GM23338 (cell line): ENCODE measurements around the gene MLPH. TPM values are rescaled to one million over a fixed set of nuclear protein-coding genes. Genes with fewer than 3 reads are reported as not detected.

ENCODE experiments used
- ATAC-seq: fragments of 200-7000 bp; cut with Tn5 transposase; 3 replicates; pipeline ENCODE4 v1.9.1; 2020
- DNase-seq: peaks from one replicate; pipeline ENCODE4 v3.0.0-alpha.2; 2015; ENCODE audit warnings: low spot score
- H2AFZ ChIP-seq: fragments of 200-600 bp; sonication (generic); 2 replicates; pipeline ENCODE4 v1.8.0; 2016; ENCODE audit warnings: antibody characterized with exemption, mild to moderate bottlenecking, moderate library complexity
- H3F3A ChIP-seq: fragments of 200-600 bp; sonication (generic); replicated peaks from 2 replicates; pipeline ENCODE4 v1.8.0; 2017; ENCODE audit warnings: antibody characterized with exemption, mixed run types, low read depth
- H3K27ac ChIP-seq: fragments of 200-600 bp; sonication (generic); 2 replicates; pipeline ENCODE4 v1.6.1; 2016; ENCODE audit warnings: low read depth
- H3K27me3 ChIP-seq: fragments of 200-600 bp; sonication (generic); 2 replicates; pipeline ENCODE4 v1.8.0; 2016; ENCODE audit warnings: mild to moderate bottlenecking, mixed run types, moderate library complexity; ENCODE audit not compliant: insufficient read depth
- H3K36me3 ChIP-seq: fragments of 200-600 bp; sonication (generic); 2 replicates; pipeline ENCODE4 v1.8.0; 2016; ENCODE audit warnings: mild to moderate bottlenecking; ENCODE audit not compliant: insufficient read depth
- H3K4me1 ChIP-seq: fragments of 200-600 bp; sonication (generic); 2 replicates; pipeline ENCODE4 v1.8.0; 2016; ENCODE audit warnings: mild to moderate bottlenecking, moderate library complexity; ENCODE audit not compliant: insufficient read depth
- H3K4me2 ChIP-seq: fragments of 200-600 bp; sonication (generic); 2 replicates; pipeline ENCODE4 v1.7.1; 2017; ENCODE audit warnings: mixed run types
- H3K4me3 ChIP-seq: fragments of 200-600 bp; sonication (generic); 2 replicates; pipeline ENCODE4 v1.6.1; 2016; ENCODE audit warnings: mixed run types
- H3K79me2 ChIP-seq: fragments of 200-600 bp; sonication (generic); replicated peaks from 2 replicates; pipeline ENCODE4 v1.8.0; 2017; ENCODE audit warnings: mild to moderate bottlenecking; ENCODE audit not compliant: insufficient read depth
- H3K9me2 ChIP-seq: fragments of 200-600 bp; sonication (generic); 2 replicates; pipeline ENCODE4 v1.8.0; 2017; ENCODE audit not compliant: insufficient read depth
- H4K20me1 ChIP-seq: fragments of 200-600 bp; sonication (generic); replicated peaks from 2 replicates; pipeline ENCODE4 v1.8.0; 2017; ENCODE audit warnings: mild to moderate bottlenecking; ENCODE audit not compliant: insufficient read depth
- H3K27ac Mint-ChIP-seq: 2 replicates; pipeline ENCODE4 v1.8.0; 2020; ENCODE audit warnings: inconsistent platforms, mild to moderate bottlenecking, moderate library complexity, mixed read lengths
- H3K27me3 Mint-ChIP-seq: 3 replicates; pipeline ENCODE4 v1.8.0; 2022; ENCODE audit warnings: low read depth, mild to moderate bottlenecking, moderate library complexity, mixed read lengths, inconsistent platforms; ENCODE audit not compliant: insufficient read depth, poor library complexity
- H3K36me3 Mint-ChIP-seq: 3 replicates; pipeline ENCODE4 v1.8.0; 2021; ENCODE audit warnings: low read depth, mild to moderate bottlenecking, inconsistent platforms, moderate library complexity, mixed read lengths
- H3K4me1 Mint-ChIP-seq: 3 replicates; pipeline ENCODE4 v1.8.0; 2020; ENCODE audit warnings: mild to moderate bottlenecking, inconsistent platforms, mixed read lengths
- H3K4me3 Mint-ChIP-seq: 3 replicates; pipeline ENCODE4 v1.8.0; 2021; ENCODE audit warnings: moderate library complexity, mild to moderate bottlenecking, inconsistent platforms, mixed read lengths
- H3K9me3 Mint-ChIP-seq: 3 replicates; pipeline ENCODE4 v1.8.0; 2020; ENCODE audit warnings: moderate library complexity, mild to moderate bottlenecking, inconsistent platforms, mixed read lengths
- CREB1 ChIP-seq: fragments of 250-450 bp; sonication (Bioruptor Pico); IDR thresholded peaks from 2 replicates; pipeline ENCODE4 v1.5.0; 2020; ENCODE audit warnings: low read depth, mild to moderate bottlenecking, moderate library complexity
- CTCF ChIP-seq, 2 experiments: fragments of 200-600 bp in 1 of 2; sonication (generic) in 1 of 2; conservative IDR thresholded peaks; 2 replicates each; pipeline versions ENCODE4 v1.5.1 to v1.6.1; 2016 to 2017; ENCODE audit warnings: antibody characterized with exemption in 2 of 2, low read depth in 2 of 2, mild to moderate bottlenecking in 2 of 2, moderate library complexity in 1 of 2
- EZH2 ChIP-seq: fragments of 200-600 bp; sonication (generic); IDR thresholded peaks from one replicate; pipeline ENCODE4 v1.8.0; 2017; ENCODE audit warnings: antibody characterized with exemption, mild to moderate bottlenecking, low read depth; ENCODE audit not compliant: unreplicated experiment
- EZH2phosphoT487 ChIP-seq: fragments of 200-600 bp; sonication (generic); IDR thresholded peaks from one replicate; pipeline ENCODE4 v1.8.1; 2018; ENCODE audit warnings: antibody characterized with exemption; ENCODE audit not compliant: unreplicated experiment
- NANOG ChIP-seq: IDR thresholded peaks from 2 replicates; pipeline ENCODE4 v1.6.1; 2016; ENCODE audit warnings: antibody characterized with exemption, borderline replicate concordance
- STAT1 ChIP-seq: IDR thresholded peaks from one replicate; pipeline ENCODE4 v1.6.1; 2016; ENCODE audit warnings: antibody characterized with exemption; ENCODE audit not compliant: unreplicated experiment
- ZNF114 ChIP-seq: fragments of 250-450 bp; sonication (Bioruptor Pico); IDR thresholded peaks from 2 replicates; pipeline ENCODE4 v1.5.0; 2020; ENCODE audit warnings: mild to moderate bottlenecking, moderate library complexity
- ZNF331 ChIP-seq: fragments of 250-450 bp; sonication (Bioruptor Pico); IDR thresholded peaks from 2 replicates; pipeline ENCODE4 v1.5.0; 2020; ENCODE audit warnings: low read depth, mild to moderate bottlenecking, moderate library complexity
- ZNF462 ChIP-seq: fragments of 250-450 bp; sonication (Bioruptor Pico); IDR thresholded peaks from 2 replicates; pipeline ENCODE4 v1.5.0; 2020; ENCODE audit warnings: mild to moderate bottlenecking, moderate library complexity
- polyA plus RNA-seq: library from polyadenylated mRNA; unstranded; fragments of >200 nt; fragmentation: Nextera tagmentation; extraction: Ambion mirVana; gene quantifications from 2 replicates; pipeline ENCODE4 v1.2.1, GENCODE V29; 2016
- total RNA-seq: library from RNA; depleted of rRNA; stranded (reverse); fragments of >200 nt; shearing (Covaris generic); gene quantifications from 2 replicates; pipeline ENCODE4 v1.2.3, GENCODE V29; 2014
- TF ChIP-seq, protein P1 (sequence below): IDR thresholded peaks from one replicate; pipeline ENCODE4 v1.6.1; 2018; ENCODE audit warnings: antibody characterized with exemption; ENCODE audit not compliant: unreplicated experiment
- TF ChIP-seq, protein P2 (sequence below): IDR thresholded peaks from 2 replicates; pipeline ENCODE4 v1.6.1; 2016; ENCODE audit warnings: antibody characterized with exemption

MLPH gene
- total and polyA plus RNA-seq, 2 experiments from 2014 or later, result 13.6 to 16.5 TPM

DNA sequence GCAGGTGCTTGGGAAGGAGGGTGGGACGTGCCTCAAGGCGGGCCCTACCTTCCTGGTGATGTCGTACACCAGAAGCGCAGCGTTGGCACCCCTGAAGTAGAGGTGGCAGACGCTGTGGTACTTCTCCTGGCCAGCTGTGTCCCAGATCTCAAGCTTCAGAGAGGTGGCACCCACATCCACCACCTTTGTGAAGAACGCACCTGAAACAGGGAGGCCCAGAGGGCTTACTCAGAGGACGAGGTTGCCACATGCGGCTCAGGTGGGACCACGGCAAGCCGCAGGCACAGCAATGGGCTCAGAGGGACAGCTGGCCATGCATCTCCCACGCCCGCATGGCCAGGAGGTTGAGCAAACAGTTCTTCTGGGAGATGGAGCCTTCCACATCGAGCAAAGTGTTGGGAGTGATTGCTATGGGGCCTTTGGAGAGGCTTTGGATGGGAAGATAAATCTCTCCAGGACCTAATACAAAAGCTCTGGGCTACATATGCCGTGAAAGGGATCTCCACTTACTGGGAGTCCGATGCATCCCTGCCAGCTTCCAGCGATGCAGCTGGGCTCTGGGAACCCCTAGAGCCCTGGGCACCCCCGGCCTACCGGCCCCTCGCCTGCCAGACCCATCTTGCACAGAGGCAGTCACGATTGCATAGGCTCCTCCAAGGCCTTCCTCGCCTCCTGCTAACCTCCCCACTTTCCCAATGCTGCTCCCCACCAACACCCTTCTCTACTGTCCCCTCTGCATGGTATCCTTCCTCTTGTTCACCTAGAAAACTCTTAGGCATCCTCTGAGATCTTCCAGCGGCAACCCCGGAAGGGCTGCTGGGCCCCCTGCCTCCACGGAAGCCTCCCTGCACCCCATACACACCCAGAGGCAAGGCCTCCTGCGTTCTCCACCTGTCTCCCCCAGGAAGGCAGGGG lies 91.2 kb downstream of the MLPH start:
- Histone ChIP-seq H3K36me3 (no peaks in the 10 kb centered on the region), H3K79me2 (no peaks in the 10 kb centered on the region), H4K20me1 (no peaks in the 10 kb centered on the region), H3K27me3 (no peaks in the 10 kb centered on the region), H3K4me1 (no peaks in the 10 kb centered on the region), H3F3A (no peaks in the 10 kb centered on the region), H3K27ac (no peak overlapping the region), H3K4me3 (no peak overlapping the region), H3K4me2 (no peak overlapping the region), H2AFZ (no peak overlapping the region), H3K9me2 (no peaks in the 10 kb centered on the region)
- Mint-ChIP-seq H3K9me3 (0 out of 3 replicates have a peak, but pooled peaks cover 4% of the 10 kb centered on the region), H3K27ac (no peak overlapping the region), H3K27me3 (peaks cover 3% of the 10 kb centered on the region), H3K36me3 (peaks cover 21% of the 10 kb centered on the region; the same call in 2 of the 3 replicates), H3K4me1 (peaks cover 14% of the 10 kb centered on the region), H3K4me3 (no peak overlapping the region)
- TF ChIP-seq EZH2 (no peak), ZNF331 (CRISPR knock-in tag) (no peak), CREB1 (no peak), CTCF (conservative IDR thresholded peaks at IDR 0.05; ENCODE audit: low read depth in 2 of 2) (no peak), ZNF114 (CRISPR knock-in tag) (no peak), EZH2phosphoT487 (no peak), ZNF462 (no peak), NANOG (no peak), STAT1 (no peak)
- TF ChIP-seq, protein P1, sequence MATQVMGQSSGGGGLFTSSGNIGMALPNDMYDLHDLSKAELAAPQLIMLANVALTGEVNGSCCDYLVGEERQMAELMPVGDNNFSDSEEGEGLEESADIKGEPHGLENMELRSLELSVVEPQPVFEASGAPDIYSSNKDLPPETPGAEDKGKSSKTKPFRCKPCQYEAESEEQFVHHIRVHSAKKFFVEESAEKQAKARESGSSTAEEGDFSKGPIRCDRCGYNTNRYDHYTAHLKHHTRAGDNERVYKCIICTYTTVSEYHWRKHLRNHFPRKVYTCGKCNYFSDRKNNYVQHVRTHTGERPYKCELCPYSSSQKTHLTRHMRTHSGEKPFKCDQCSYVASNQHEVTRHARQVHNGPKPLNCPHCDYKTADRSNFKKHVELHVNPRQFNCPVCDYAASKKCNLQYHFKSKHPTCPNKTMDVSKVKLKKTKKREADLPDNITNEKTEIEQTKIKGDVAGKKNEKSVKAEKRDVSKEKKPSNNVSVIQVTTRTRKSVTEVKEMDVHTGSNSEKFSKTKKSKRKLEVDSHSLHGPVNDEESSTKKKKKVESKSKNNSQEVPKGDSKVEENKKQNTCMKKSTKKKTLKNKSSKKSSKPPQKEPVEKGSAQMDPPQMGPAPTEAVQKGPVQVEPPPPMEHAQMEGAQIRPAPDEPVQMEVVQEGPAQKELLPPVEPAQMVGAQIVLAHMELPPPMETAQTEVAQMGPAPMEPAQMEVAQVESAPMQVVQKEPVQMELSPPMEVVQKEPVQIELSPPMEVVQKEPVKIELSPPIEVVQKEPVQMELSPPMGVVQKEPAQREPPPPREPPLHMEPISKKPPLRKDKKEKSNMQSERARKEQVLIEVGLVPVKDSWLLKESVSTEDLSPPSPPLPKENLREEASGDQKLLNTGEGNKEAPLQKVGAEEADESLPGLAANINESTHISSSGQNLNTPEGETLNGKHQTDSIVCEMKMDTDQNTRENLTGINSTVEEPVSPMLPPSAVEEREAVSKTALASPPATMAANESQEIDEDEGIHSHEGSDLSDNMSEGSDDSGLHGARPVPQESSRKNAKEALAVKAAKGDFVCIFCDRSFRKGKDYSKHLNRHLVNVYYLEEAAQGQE, result no peak
- TF ChIP-seq, protein P2, sequence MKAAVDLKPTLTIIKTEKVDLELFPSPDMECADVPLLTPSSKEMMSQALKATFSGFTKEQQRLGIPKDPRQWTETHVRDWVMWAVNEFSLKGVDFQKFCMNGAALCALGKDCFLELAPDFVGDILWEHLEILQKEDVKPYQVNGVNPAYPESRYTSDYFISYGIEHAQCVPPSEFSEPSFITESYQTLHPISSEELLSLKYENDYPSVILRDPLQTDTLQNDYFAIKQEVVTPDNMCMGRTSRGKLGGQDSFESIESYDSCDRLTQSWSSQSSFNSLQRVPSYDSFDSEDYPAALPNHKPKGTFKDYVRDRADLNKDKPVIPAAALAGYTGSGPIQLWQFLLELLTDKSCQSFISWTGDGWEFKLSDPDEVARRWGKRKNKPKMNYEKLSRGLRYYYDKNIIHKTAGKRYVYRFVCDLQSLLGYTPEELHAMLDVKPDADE, result no peak
- DNase-seq (no peak), ATAC-seq (no peak)
